Measurements from ENCODE around the gene TMEM240. TPM values are rescaled to one million over a fixed set of nuclear protein-coding genes. Genes with fewer than 3 reads are reported as not detected.
"Not testable (repeated sequence)": the region's sequence is repeated elsewhere in the genome, so short reads cannot be mapped to it uniquely, and the experiment has no call there.

TMEM240 gene
- total RNA-seq, 2 experiments from 2014 or later = 0.76 to 2.1 TPM

- CTCF ChIA-PET (ENCODE audit: unreplicated experiment) = no interaction called here
- H3K36me3 ChIP-seq (ENCODE audit: insufficient read depth, low read length) = peaks cover 63% of the 10 kb centered on the region
- 0 out of 2 replicates have a peak, but pooled peaks cover 6% of the 10 kb centered on the region for H4K20me1 ChIP-seq (ENCODE audit: insufficient read depth, low read length)
These were observed 19.8 kb upstream of the TMEM240 start for GRCh38 chr1:1560178-1560577.

GRCh38 chr1:1559066-1559465 lies 18.6 kb upstream of the TMEM240 start:
- no peak overlapping the region for H3K4me3 ChIP-seq (ENCODE audit: low read depth, low read length, poor library complexity, severe bottlenecking)
- POLR2A ChIA-PET = no interaction called here
- H2AFZ ChIP-seq (ENCODE audit: low read length) = no peak overlapping the region
- H3K36me3 ChIP-seq (ENCODE audit: insufficient read depth, low read length) = peaks cover 56% of the 10 kb centered on the region
- H3K27ac ChIP-seq (ENCODE audit: low read depth, low read length, poor library complexity, severe bottlenecking) = peak overlapping the region; percentile 72
- H4K20me1 ChIP-seq (ENCODE audit: insufficient read depth, low read length) = no peaks in the 10 kb centered on the region
- H3K4me2 ChIP-seq (ENCODE audit: low read length) = no peak overlapping the region
- DNase-seq (ENCODE audit: low spot score) = no peak
- no peaks in the 10 kb centered on the region for H3K9me3 ChIP-seq (ENCODE audit: low read length)
- H3K4me1 ChIP-seq (ENCODE audit: insufficient read depth, low read length, poor library complexity, severe bottlenecking) = peaks cover 38% of the 10 kb centered on the region
- peaks cover 5% of the 10 kb centered on the region; the same call in 1 of the 2 replicates for H3K79me2 ChIP-seq (ENCODE audit: insufficient read depth, low read depth, low read length)
- no peaks in the 10 kb centered on the region for H3K9me2 ChIP-seq (ENCODE audit: insufficient read depth, low read length)
- no TSS peak for BruUV-seq (replicated peaks)
- CTCF ChIA-PET (ENCODE audit: unreplicated experiment) = no interaction called here
- intact Hi-C loops (cut with micrococcal nuclease; ENCODE audit: unreplicated experiment) = no loop called here
- TF ChIP-seq CTCF (conservative IDR thresholded peaks at IDR 0.05; ENCODE audit: low read length) = no peak
- no peak for TF ChIP-seq EZH2phosphoT487 (IDR thresholded peaks at IDR 0.05; ENCODE audit: borderline replicate concordance, low read depth, low read length)

More at GRCh38 chr1:1560178-1560577, 19.8 kb upstream of the TMEM240 start:
- no TSS peak for BruUV-seq (replicated peaks)
- intact Hi-C loops (cut with micrococcal nuclease; ENCODE audit: unreplicated experiment) = no loop called here
- peaks cover 38% of the 10 kb centered on the region for H3K4me1 ChIP-seq (ENCODE audit: insufficient read depth, low read length, poor library complexity, severe bottlenecking)
- no peak overlapping the region for H3K27ac ChIP-seq (ENCODE audit: low read depth, low read length, poor library complexity, severe bottlenecking)
- no peaks in the 10 kb centered on the region for H3K9me3 ChIP-seq (ENCODE audit: low read length)
- H3K4me3 ChIP-seq (ENCODE audit: low read depth, low read length, poor library complexity, severe bottlenecking) = no peak overlapping the region
- H3K4me2 ChIP-seq (ENCODE audit: low read length) = no peak overlapping the region
- H3K9me2 ChIP-seq (ENCODE audit: insufficient read depth, low read length) = no peaks in the 10 kb centered on the region
- POLR2A ChIA-PET = no interaction called here
- peaks cover 16% of the 10 kb centered on the region for H3K79me2 ChIP-seq (ENCODE audit: insufficient read depth, low read depth, low read length)
- no peak overlapping the region for H2AFZ ChIP-seq (ENCODE audit: low read length)
- no peak for TF ChIP-seq CTCF (conservative IDR thresholded peaks at IDR 0.05; ENCODE audit: low read length)
- no peak for TF ChIP-seq EZH2phosphoT487 (IDR thresholded peaks at IDR 0.05; ENCODE audit: borderline replicate concordance, low read depth, low read length)
- no peak for DNase-seq (ENCODE audit: low spot score)

- TF ChIP-seq EZH2phosphoT487 (IDR thresholded peaks at IDR 0.05; ENCODE audit: borderline replicate concordance, low read depth, low read length) = no peak
- no peaks in the 10 kb centered on the region for H3K9me2 ChIP-seq (ENCODE audit: insufficient read depth, low read length)
- no peak overlapping the region for H3K4me3 ChIP-seq (ENCODE audit: low read depth, low read length, poor library complexity, severe bottlenecking)
- no peak overlapping the region for H2AFZ ChIP-seq (ENCODE audit: low read length)
- H3K4me2 ChIP-seq (ENCODE audit: low read length) = peak overlapping the region; percentile 57
- POLR2A ChIA-PET = no interaction called here
- H3K36me3 ChIP-seq (ENCODE audit: insufficient read depth, low read length) = peaks cover 51% of the 10 kb centered on the region
- H3K9me3 ChIP-seq (ENCODE audit: low read length) = no peaks in the 10 kb centered on the region
- CTCF ChIA-PET (ENCODE audit: unreplicated experiment) = no interaction called here
- H4K20me1 ChIP-seq (ENCODE audit: insufficient read depth, low read length) = no peaks in the 10 kb centered on the region
- DNase-seq (ENCODE audit: low spot score) = no peak
- no peaks in the 10 kb centered on the region; the same call in 1 of the 2 replicates for H3K79me2 ChIP-seq (ENCODE audit: insufficient read depth, low read depth, low read length)
- BruUV-seq (replicated peaks) = no TSS peak
- intact Hi-C loops (cut with micrococcal nuclease; ENCODE audit: unreplicated experiment) = no loop called here
- peaks cover 38% of the 10 kb centered on the region for H3K4me1 ChIP-seq (ENCODE audit: insufficient read depth, low read length, poor library complexity, severe bottlenecking)
- H3K27ac ChIP-seq (ENCODE audit: low read depth, low read length, poor library complexity, severe bottlenecking) = peak overlapping the region; percentile 72
These were observed 18.2 kb upstream of the TMEM240 start for GRCh38 chr1:1558591-1558990.

- intact Hi-C loops (cut with micrococcal nuclease; ENCODE audit: unreplicated experiment); H3K79me2 ChIP-seq (ENCODE audit: insufficient read depth, low read depth, low read length); BruUV-seq (replicated peaks); CTCF ChIA-PET (ENCODE audit: unreplicated experiment); H3K9me3 ChIP-seq (ENCODE audit: low read length); H2AFZ ChIP-seq (ENCODE audit: low read length); H3K9me2 ChIP-seq (ENCODE audit: insufficient read depth, low read length); H4K20me1 ChIP-seq (ENCODE audit: insufficient read depth, low read length): not testable (repeated sequence)
- Histone ChIP-seq H3K4me3 (ENCODE audit: low read depth, low read length, poor library complexity, severe bottlenecking) (peak overlapping the region; percentile 17), H3K4me2 (ENCODE audit: low read length) (peak overlapping the region; percentile 57), H3K27ac (ENCODE audit: low read depth, low read length, poor library complexity, severe bottlenecking) (peak overlapping the region; percentile 72), H3K4me1 (ENCODE audit: insufficient read depth, low read length, poor library complexity, severe bottlenecking) (peaks cover 38% of the 10 kb centered on the region), H3K36me3 (ENCODE audit: insufficient read depth, low read length) (peaks cover 42% of the 10 kb centered on the region)
- DNase-seq (ENCODE audit: low spot score) = peak; percentile 24
- POLR2A ChIA-PET = interaction anchor here (0.6 to 1.6 kb wide), 3 partner anchors 13 to 56 kb away, joined by 3 to 6 read pairs (median 4); no protein-coding TSS in a partner anchor
These were observed 17.3 kb upstream of the TMEM240 start for GRCh38 chr1:1557688-1558087.

- intact Hi-C loops (cut with micrococcal nuclease; ENCODE audit: unreplicated experiment); H4K20me1 ChIP-seq (ENCODE audit: insufficient read depth, low read length): not testable (repeated sequence)
- POLR2A ChIA-PET = interaction anchor here (1.6 kb wide), 1 partner anchor 14 kb away, joined by 6 read pairs; no protein-coding TSS in a partner anchor
These were observed 16.5 kb upstream of the TMEM240 start for GRCh38 chr1:1556961-1557360.

More at GRCh38 chr1:1556961-1557360, 16.5 kb upstream of the TMEM240 start:
- peak overlapping the region; percentile 72 for H3K27ac ChIP-seq (ENCODE audit: low read depth, low read length, poor library complexity, severe bottlenecking)
- BruUV-seq (replicated peaks); H2AFZ ChIP-seq (ENCODE audit: low read length); H3K9me3 ChIP-seq (ENCODE audit: low read length); H3K79me2 ChIP-seq (ENCODE audit: insufficient read depth, low read depth, low read length); DNase-seq (ENCODE audit: low spot score); H3K9me2 ChIP-seq (ENCODE audit: insufficient read depth, low read length); CTCF ChIA-PET (ENCODE audit: unreplicated experiment): not testable (repeated sequence)
- peak overlapping the region; percentile 15 for H3K4me3 ChIP-seq (ENCODE audit: low read depth, low read length, poor library complexity, severe bottlenecking)
- peak overlapping the region; percentile 57 for H3K4me2 ChIP-seq (ENCODE audit: low read length)
- peaks cover 36% of the 10 kb centered on the region for H3K4me1 ChIP-seq (ENCODE audit: insufficient read depth, low read length, poor library complexity, severe bottlenecking)
- H3K36me3 ChIP-seq (ENCODE audit: insufficient read depth, low read length) = peaks cover 35% of the 10 kb centered on the region
